ENCODE data around the gene MSH5.
A peak's percentile ranks its signal among the peaks of the same experiment; 100 is the strongest.

DNA sequence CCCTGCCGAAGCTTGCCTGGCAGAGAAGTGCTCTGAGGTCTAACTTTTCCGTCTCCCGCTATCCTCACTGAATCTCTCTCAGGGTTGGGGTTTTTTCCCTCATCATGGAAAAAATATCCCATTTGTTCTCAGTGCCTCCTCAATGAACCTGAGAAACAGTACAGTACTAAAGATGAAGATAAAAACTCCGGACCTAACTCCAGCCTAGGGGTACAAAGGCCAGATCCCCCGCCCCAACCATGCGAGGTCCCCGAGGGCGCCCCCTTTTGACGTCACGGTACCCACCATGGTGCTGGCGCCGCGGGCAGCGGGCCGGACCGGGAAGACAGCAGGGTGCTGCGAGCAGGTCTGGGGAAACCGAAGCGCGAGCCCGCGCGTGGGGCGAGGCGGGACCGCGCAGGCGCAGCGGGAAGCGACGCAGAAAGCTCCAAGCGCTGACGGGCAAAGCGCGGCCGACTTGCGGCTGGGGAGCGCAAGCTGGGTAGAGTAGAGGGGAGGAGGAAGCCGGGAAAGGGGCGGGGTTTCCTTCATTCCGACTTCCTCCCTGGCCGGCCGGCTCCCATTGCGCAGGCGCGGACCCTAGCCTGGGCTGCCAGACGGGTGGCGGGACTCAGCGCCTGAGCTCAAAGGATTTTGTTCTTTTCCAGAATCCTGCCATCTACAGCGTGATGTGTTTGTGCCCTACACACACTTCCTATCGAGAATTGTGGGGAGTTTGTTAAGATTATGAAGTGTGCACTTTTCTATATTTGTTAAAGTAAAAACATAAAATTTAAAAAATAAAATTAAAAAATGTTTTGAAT is 66.9 kb downstream of the MSH5 start, which contains the start of gene LSM2:
- TF ChIP-seq, protein P1, sequence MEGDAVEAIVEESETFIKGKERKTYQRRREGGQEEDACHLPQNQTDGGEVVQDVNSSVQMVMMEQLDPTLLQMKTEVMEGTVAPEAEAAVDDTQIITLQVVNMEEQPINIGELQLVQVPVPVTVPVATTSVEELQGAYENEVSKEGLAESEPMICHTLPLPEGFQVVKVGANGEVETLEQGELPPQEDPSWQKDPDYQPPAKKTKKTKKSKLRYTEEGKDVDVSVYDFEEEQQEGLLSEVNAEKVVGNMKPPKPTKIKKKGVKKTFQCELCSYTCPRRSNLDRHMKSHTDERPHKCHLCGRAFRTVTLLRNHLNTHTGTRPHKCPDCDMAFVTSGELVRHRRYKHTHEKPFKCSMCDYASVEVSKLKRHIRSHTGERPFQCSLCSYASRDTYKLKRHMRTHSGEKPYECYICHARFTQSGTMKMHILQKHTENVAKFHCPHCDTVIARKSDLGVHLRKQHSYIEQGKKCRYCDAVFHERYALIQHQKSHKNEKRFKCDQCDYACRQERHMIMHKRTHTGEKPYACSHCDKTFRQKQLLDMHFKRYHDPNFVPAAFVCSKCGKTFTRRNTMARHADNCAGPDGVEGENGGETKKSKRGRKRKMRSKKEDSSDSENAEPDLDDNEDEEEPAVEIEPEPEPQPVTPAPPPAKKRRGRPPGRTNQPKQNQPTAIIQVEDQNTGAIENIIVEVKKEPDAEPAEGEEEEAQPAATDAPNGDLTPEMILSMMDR (IDR thresholded peaks at IDR 0.05 in 2 of 3, conservative IDR thresholded peaks at IDR 0.05 in 1 of 3; ENCODE audit: borderline replicate concordance in 1 of 3, insufficient read depth in 1 of 3, low read depth in 2 of 3, low read length in 2 of 3) = 0 out of 6 replicates have a peak, but pooled peaks of 2 of the 3 experiments have one; percentile 10 to 23
- TF ChIP-seq POLR2AphosphoS5 (IDR thresholded peaks at IDR 0.05; ENCODE audit: low read depth, low read length) = peak; percentile 94
- TF ChIP-seq POLR2A (IDR thresholded peaks at IDR 0.05; ENCODE audit: borderline replicate concordance, extremely low read depth, insufficient read depth, insufficient read length) = peak; percentile 92
- no peak for TF ChIP-seq JUND (IDR thresholded peaks at IDR 0.05)

Measured in HCT116 (cell line).